NCI-H128 (cell line): ENCODE results near the gene ITGA7.

Experiments used
- DNase-seq: peaks from one replicate; lab custom pipeline; 2025; ENCODE audit not compliant: unreplicated experiment; lab: John Stamatoyannopoulos, UW

Gene ITGA7

GRCh38 chr12:55720071-55720564, 12.4 kb upstream of the ITGA7 start, which contains the start of gene RDH5:
RDH5 (plus strand) TSS chr12:55720393; CDS start chr12:55721185, 792 bp downstream.
- no peak for DNase-seq

DNA sequence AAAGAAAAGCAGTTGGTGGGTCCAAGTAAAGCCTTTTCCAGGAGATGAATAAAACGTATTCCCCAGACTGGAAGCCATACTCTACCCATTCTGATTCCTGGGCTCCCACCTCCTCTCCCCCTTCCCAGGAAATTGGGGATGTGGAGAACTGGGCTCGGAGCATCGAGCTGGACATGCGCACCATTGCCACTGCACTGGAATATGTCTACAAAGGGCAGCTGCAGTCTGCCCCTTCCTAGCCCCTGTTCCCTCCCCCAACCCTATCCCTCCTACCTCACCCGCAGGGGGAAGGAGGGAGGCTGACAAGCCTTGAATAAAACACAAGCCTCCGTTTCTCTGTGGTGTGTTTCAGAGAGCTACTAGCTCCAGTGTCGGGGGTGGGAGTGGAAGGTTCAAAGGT, 11.7 kb upstream of the ITGA7 start:
- no peak for DNase-seq

- no peak for DNase-seq
These were observed 11.0 kb upstream of the ITGA7 start for GRCh38 chr12:55718624-55719275.

DNA sequence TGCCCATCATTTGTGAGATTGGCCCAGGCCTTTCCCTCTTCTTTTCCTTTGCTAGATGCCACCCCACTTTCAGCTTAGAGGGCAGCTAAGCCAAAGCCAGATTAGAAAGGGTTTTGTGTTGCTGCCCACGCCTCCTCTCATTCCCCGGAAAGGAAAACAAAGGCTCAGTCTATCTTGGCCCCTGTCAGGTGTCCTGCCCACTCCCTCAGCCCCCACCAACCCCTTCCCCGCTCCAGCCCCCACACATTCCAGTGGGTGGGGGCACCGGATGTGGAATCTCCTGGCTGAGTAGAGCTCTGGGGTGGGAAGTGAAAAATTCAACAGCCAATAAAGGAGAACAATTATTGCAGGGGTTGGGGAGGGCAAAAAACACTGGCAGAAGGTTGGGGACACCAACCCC, 10.3 kb upstream of the ITGA7 start:
- DNase-seq, result no peak

GRCh38 chr12:55717011-55718007, 9.6 kb upstream of the ITGA7 start:
- no peak for DNase-seq

- DNase-seq, result no peak
These were observed 8.9 kb upstream of the ITGA7 start for GRCh38 chr12:55716582-55716957.

DNA sequence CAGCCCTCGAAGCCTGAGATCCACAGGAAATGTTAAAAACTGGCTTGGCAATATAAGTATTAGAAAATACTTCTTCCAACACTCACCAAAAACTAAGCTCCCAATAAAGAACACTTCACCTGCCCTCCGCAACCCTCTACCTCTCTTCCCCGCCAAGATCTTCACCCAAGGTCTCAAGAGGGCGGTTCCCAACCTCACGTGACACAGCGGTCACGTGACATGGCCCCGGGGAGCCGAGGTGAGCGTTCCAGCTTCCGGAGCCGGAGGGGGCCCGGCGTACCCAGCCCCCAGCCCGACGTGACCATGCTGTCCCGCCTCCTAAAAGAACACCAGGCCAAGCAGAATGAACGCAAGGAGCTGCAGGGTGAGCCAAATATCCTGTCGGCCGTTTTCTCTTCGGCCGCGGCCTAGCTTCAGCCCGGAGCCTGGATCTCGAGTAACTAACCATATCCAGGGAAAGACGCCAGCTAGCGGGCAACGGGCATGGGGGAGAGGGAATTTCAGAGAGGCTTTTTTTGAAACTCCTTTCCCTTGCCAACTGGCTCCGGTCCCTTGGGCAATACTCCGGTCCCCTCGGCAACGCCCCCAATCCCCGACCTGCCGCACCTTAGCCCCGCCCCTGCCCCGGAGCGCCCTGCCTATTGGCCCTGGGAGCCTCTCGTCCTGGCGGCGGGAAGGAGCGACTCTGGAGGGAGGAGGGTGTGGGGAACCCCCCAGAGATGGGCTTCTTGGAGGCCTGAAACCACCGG, 8.3 kb upstream of the ITGA7 start, which contains the start of gene BLOC1S1:
BLOC1S1 (plus strand) TSS at position 214 of the 749 bp plus-strand sequence; CDS start at position 220, 6 bp downstream.
- DNase-seq, result peak; percentile 90

DNA sequence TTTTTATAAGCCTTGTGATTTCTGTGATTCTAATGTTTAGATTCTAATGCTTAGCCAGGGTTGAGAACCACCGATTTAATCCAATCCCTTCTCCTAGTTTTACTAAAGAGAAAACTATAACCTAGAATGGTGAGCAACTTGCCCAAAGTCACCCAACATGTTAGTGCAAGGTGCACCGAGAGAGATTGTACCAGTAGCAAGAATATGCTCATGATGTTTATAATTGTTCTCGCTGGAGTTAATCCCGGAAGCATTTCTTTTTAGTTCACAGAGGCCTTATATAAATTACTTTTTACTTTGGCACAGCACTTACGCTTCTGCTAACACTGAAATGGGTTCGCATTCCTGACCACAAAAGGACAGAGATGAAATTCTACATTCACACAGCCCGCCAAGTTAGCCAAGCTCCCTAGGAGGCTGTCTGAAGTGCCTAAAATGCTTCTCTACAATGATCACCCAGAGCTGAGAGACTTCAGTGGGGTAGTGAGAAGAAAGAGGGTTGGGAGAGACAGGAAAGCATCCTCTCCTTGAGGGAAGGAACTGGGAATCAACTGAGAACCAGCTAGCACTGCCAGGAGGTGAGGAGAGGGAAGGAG, 7.6 kb upstream of the ITGA7 start:
- no peak for DNase-seq

GRCh38 chr12:55713721-55714120, 6.0 kb upstream of the ITGA7 start:
- DNase-seq, result no peak

GRCh38 chr12:55712700-55713415, 5.2 kb upstream of the ITGA7 start:
- no peak for DNase-seq

- DNase-seq, result no peak
These were observed 4.3 kb upstream of the ITGA7 start for GRCh38 chr12:55711786-55712553.

- DNase-seq, result no peak
These were observed 1.1 kb upstream of the ITGA7 start for GRCh38 chr12:55708695-55709233.

DNA sequence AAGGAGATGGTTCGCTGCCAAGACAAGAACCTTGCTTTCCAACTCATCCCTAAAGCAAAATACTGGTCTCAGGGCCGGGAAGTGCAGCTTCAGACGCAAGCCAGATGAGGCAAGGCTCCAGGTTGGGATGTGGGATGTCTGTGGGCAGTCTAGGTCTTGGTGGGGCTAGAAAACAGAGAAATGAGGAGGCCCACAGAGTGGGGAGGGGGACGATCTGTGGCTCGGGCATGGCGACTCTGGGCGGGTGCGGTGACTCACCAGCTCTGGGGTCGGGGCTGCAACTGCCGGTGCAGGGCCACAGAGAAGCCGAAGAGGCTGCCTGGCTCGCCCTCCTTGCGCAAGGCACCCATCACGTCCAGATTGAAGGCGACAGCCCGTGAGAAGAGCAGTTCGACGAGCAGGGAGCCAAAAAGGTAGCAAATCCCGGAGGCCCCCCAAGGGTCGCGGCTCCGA, 459 bp downstream of the ITGA7 start:
- DNase-seq, result no peak

DNA sequence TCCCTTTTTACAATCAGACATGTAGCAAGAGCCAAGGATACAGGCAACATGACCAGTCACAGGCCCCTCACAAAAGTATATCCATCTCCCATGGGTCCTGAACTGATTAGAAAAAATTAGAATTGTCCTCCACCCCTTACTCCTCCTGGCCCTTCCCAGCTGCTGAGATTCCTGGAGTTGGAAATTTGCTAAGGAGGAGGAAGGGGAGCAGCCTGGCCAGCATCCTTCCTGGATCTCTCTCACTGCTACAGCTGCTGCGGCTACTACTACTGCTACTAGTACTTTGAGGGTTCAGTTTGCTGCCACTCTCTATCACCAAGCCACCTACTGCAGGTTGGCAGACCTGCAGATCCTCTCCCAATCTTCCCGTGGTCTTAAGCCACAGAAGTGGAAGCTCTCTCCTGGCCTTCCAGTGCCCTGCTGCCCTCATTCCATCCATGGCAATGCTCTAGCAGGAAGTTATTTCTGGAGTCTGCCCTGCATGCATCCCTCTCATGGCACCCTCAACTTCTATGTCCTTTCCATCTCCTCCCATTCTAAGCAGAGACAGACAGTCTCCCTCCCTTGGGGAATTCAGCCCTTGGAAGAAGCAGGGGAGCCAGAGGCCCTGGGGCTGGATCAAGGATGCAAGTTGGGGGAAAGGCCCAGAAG, 1.0 kb downstream of the ITGA7 start:
- no peak for DNase-seq

- DNase-seq, result no peak
These were observed 1.8 kb downstream of the ITGA7 start for GRCh38 chr12:55705782-55706402.

GRCh38 chr12:55704824-55705718, 2.6 kb downstream of the ITGA7 start:
- no peak for DNase-seq
